HG03558 (cell line): Measurements from ENCODE around the gene SCUBE1.

Source experiments
- ATAC-seq: cut with Tn5 transposase; IDR thresholded peaks from one replicate; pipeline ENCODE4 v1.9.1; 2021; ENCODE audit warnings: moderate number of reproducible peaks; ENCODE audit not compliant: unreplicated experiment; ENCODE audit errors: extremely low read depth

Gene SCUBE1

GRCh38 chr22:43170131-43170480 is 173.1 kb downstream of the SCUBE1 start:
- no peak for ATAC-seq

DNA sequence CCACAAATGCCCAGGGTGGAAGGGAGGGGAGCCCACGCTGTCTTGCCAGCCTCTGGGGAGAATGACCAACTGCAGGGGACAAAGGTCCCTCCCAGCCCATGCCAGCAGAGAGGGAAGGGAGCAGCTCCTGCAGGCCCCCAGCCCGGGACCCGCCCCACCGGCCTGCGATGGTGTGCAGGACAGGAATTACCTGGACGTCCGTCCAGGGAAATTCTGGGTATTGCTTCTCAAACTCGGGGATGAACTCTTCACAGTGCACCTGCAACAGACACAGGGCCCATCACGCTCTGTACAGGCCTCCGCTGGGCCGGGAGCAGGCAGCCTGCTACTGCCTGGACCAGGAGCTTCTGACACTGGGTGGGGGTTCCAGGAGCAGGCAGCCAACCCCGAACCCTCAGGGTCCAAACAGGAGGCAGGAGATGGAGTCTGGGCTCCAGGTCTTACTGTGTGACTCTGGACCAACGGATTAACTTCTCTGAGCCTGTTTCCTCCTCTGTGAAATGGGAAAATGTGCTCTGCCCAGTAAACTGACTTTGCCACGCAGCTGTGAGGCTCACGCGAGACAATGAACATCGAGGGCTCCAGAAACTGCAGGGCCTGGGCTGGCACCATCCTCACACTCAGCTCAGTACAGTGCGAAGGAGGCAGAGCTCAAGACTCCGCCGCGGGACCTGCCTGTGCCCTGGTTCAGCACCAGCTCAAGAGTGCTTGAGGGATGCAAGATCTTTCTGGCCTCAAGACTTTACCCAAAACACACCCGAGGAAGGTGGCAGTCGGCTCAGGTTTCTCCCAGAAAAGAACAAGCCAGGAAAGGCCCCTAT is 173.7 kb downstream of the SCUBE1 start:
- no peak for ATAC-seq

- ATAC-seq, result no peak
Observed at GRCh38 chr22:43168471-43169309, 174.5 kb downstream of the SCUBE1 start.

- ATAC-seq, result no peak
Observed at GRCh38 chr22:43167001-43167589, 176.1 kb downstream of the SCUBE1 start.

DNA sequence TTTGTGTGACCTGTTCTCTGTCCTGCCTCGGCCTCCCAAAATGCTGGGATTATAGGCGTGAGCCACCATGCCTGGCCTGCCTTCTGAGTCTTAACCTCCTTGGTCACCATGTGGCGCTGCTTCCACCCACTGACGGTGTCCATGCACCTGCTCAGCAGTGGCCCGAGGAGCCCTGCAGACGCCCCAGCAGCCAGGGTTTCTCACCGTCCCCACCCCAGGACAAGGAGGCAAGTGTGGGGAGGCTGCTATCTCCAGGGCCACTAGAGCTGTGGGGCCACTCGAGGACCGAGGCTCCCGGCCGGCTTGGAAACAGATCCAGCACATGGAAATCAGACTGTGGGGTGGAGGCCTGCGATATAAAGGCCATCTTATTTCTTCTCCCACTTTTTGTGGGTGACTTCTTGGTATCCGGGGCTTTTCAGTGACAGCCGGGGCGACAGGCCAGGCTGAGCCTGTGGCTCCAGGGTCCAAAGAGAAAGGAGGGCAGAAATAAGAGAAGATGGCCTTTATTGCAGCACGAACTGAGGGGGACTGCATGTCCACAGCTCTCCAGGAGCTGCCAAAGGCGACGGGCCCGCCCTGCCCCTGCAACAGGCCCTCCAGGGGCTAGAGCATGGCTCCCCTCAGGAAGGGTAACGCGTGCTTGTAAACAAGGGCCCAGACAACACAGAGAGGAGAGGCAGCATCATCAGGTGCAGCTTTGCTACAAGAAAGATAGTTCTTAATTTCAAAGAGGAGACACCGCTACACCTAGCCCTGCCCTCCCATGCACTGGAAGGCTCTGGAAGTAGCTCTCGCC is 176.8 kb downstream of the SCUBE1 start:
- ATAC-seq, result no peak

- ATAC-seq, result no peak
Observed at GRCh38 chr22:43164636-43165035, 178.5 kb downstream of the SCUBE1 start.

- no peak for ATAC-seq
Observed at GRCh38 chr22:43163241-43163795, 179.9 kb downstream of the SCUBE1 start.

DNA sequence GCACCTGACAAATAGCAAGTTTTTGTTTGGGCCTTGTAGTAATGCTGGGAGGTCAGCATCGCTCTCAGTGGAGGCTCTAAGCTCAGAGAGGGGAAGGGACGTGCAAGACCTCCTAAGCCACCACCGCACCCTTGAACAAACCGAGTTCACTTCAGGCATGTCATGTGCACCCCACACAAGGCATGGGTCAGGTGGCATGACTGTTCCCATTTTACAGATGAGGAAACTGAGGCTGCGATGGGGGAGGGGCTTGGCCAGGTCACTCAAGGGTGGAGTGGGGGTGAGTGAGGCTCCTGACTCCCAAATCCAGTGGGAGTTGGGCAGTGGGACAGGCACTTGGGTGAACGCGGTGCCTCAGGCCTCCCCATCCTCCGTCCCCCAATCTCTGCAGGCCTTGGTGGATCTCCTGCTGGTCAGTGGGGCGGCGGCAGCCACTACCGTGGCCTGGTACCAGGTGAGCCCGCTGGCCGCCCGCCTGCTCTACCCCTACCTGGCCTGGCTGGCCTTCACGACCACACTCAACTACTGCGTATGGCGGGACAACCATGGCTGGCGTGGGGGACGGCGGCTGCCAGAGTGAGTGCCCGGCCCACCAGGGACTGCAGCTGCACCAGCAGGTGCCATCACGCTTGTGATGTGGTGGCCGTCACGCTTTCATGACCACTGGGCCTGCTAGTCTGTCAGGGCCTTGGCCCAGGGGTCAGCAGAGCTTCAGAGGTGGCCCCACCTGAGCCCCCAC is 180.6 kb downstream of the SCUBE1 start:
- ATAC-seq, result no peak

GRCh38 chr22:43160497-43161126 is 182.6 kb downstream of the SCUBE1 start:
- no peak for ATAC-seq

- ATAC-seq, result no peak
Observed at GRCh38 chr22:43159484-43160178, 183.5 kb downstream of the SCUBE1 start.

- ATAC-seq, result no peak
Observed at GRCh38 chr22:43158778-43159483, 184.2 kb downstream of the SCUBE1 start.

DNA sequence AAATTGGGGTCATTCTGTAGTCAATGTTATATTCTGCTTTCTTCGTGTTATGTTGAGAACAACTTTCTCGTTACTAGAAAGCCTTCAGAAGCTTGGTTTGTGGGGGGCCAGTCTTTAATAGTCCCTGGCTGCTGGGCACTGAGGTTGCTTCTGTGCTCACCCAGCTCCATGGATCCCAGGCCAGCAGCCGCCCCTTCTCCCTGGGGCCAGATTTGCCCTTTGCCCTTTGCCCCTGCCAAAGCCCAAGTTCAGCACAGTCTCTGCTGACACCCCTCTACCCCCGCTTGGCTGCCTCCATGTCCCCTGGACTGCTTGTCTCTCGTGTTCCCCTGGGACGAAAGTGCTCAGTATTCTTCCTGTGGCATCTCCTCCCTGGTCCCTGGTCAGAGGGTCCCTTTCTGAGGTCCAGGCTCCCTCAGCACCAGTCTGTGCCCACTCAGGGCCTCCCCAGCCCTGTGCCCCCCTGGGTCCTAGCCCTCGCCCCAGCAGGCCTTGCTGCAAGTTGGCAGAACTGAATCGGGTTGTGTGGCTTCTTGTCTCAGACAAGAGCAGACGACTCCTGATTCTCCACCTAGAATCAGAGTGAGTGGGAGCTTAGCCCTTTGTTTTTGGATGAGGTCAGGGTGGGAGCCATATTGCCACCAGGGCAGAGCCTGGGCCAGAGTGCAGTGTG is 185.2 kb downstream of the SCUBE1 start:
- no peak for ATAC-seq

DNA sequence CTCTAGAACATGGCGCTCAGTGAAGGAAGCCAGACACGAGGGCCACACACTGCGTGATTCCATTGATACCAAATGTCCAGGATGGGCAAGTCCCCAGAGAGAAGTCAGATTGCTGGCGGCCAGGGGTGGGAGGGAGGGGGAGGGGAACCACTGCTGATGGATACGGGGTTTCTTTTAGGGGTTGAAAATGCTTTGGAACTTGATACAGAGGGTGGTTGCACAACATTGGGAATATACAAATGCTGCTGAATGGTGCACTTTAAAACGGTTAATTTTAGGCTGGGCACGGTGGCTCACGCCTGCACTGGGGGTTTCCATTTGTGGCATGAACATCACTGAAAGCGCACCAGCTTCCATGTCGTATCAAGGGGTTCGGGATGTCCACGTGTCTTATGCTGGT is 186.8 kb downstream of the SCUBE1 start:
- no peak for ATAC-seq

GRCh38 chr22:43155789-43156188 is 187.4 kb downstream of the SCUBE1 start:
- ATAC-seq, result no peak

- no peak for ATAC-seq
Observed at GRCh38 chr22:43154887-43155536, 188.2 kb downstream of the SCUBE1 start.

DNA sequence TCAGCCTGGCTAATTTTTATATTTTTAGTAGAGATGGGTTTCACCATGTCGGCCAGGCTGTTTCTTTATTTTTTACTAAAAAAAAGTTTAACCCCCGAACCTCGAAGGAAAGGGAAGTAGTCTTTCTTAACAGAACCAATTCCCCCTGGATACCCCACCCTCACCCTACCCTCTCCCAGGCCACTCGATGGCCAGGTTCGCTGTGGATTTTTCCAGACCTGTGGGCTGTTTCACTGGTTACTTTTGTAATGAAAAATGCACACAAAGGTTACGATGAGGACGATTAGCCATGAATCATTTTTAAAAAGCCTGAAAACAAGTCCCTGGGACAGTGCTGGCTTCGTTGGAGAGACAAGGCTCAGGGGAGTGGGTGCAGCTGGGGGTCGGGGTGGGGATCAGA is 189.3 kb downstream of the SCUBE1 start:
- no peak for ATAC-seq
